ENCODE data around the gene TMEM139. TPM values are rescaled to one million over a fixed set of nuclear protein-coding genes. Genes with fewer than 3 reads are reported as not detected.
"Not testable (repeated sequence)": the region's sequence is repeated elsewhere in the genome, so short reads cannot be mapped to it uniquely, and the experiment has no call there.

TMEM139 gene
- total RNA-seq, 1 donor from 2014 or later = 0.91 TPM

- no peak for TF ChIP-seq CTCF (conservative IDR thresholded peaks at IDR 0.05)
- Mint-ChIP-seq H3K27ac (ENCODE audit: unreplicated experiment) (peak overlapping the region; percentile 98), H3K9me3 (peaks cover 10% of the 10 kb centered on the region), H3K4me3 (peak overlapping the region; percentile 98), H3K36me3 (ENCODE audit: low read depth) (peaks cover 19% of the 10 kb centered on the region), H3K4me1 (peaks cover 60% of the 10 kb centered on the region), H3K27me3 (ENCODE audit: low read depth) (no peaks in the 10 kb centered on the region)
- DNase-seq (ENCODE audit: low read depth, low spot score) = no peak
These were observed 4.7 kb downstream of the TMEM139 start for GRCh38 chr7:143289421-143289820.

GRCh38 chr7:143289888-143290287 lies 5.1 kb downstream of the TMEM139 start:
- peak overlapping the region; percentile 4 for H3K27ac Mint-ChIP-seq (ENCODE audit: unreplicated experiment)
- not testable (repeated sequence) for H3K9me3 Mint-ChIP-seq; DNase-seq (ENCODE audit: low read depth, low spot score); H3K27me3 Mint-ChIP-seq (ENCODE audit: low read depth)
- peak overlapping the region; percentile 98 for H3K4me3 Mint-ChIP-seq
- H3K4me1 Mint-ChIP-seq = peaks cover 55% of the 10 kb centered on the region
- peaks cover 22% of the 10 kb centered on the region for H3K36me3 Mint-ChIP-seq (ENCODE audit: low read depth)

GRCh38 chr7:143290293-143290692 lies 5.5 kb downstream of the TMEM139 start:
- Mint-ChIP-seq H3K9me3 (peaks cover 10% of the 10 kb centered on the region), H3K36me3 (ENCODE audit: low read depth) (peaks cover 22% of the 10 kb centered on the region), H3K4me3 (peak overlapping the region; percentile 98), H3K27ac (ENCODE audit: unreplicated experiment) (no peak overlapping the region), H3K4me1 (peaks cover 53% of the 10 kb centered on the region), H3K27me3 (ENCODE audit: low read depth) (no peaks in the 10 kb centered on the region)
- no peak for DNase-seq (ENCODE audit: low read depth, low spot score)
- TF ChIP-seq CTCF (conservative IDR thresholded peaks at IDR 0.05) = no peak

- Mint-ChIP-seq H3K27ac (ENCODE audit: unreplicated experiment) (no peak overlapping the region), H3K4me1 (peaks cover 46% of the 10 kb centered on the region), H3K4me3 (no peak overlapping the region), H3K9me3 (peaks cover 1% of the 10 kb centered on the region), H3K36me3 (ENCODE audit: low read depth) (peaks cover 22% of the 10 kb centered on the region), H3K27me3 (ENCODE audit: low read depth) (no peaks in the 10 kb centered on the region)
- DNase-seq (ENCODE audit: low read depth, low spot score) = no peak
- no peak for TF ChIP-seq CTCF (conservative IDR thresholded peaks at IDR 0.05)
These were observed 8.1 kb downstream of the TMEM139 start for GRCh38 chr7:143292876-143293275.

- Mint-ChIP-seq H3K4me3 (no peak overlapping the region), H3K4me1 (peaks cover 22% of the 10 kb centered on the region), H3K36me3 (ENCODE audit: low read depth) (peaks cover 43% of the 10 kb centered on the region), H3K27ac (ENCODE audit: unreplicated experiment) (no peak overlapping the region), H3K27me3 (ENCODE audit: low read depth) (no peaks in the 10 kb centered on the region), H3K9me3 (no peaks in the 10 kb centered on the region)
- TF ChIP-seq CTCF (conservative IDR thresholded peaks at IDR 0.05) = no peak
- DNase-seq (ENCODE audit: low read depth, low spot score) = no peak
These were observed 11.1 kb downstream of the TMEM139 start for GRCh38 chr7:143295870-143296269.

- no peak for TF ChIP-seq CTCF (conservative IDR thresholded peaks at IDR 0.05)
- H3K36me3 Mint-ChIP-seq (ENCODE audit: low read depth) = peaks cover 43% of the 10 kb centered on the region
- no peak overlapping the region for H3K27ac Mint-ChIP-seq (ENCODE audit: unreplicated experiment)
- no peak overlapping the region for H3K4me3 Mint-ChIP-seq
- peaks cover 14% of the 10 kb centered on the region for H3K4me1 Mint-ChIP-seq
- H3K9me3 Mint-ChIP-seq = no peaks in the 10 kb centered on the region
- no peak for DNase-seq (ENCODE audit: low read depth, low spot score)
- H3K27me3 Mint-ChIP-seq (ENCODE audit: low read depth) = no peaks in the 10 kb centered on the region
These were observed 11.9 kb downstream of the TMEM139 start for GRCh38 chr7:143296686-143297085.
